ENCODE measurements around the gene CBR1. TPM values are rescaled to one million over a fixed set of nuclear protein-coding genes. Genes with fewer than 3 reads are reported as not detected.

Gene CBR1
- total and polyA plus RNA-seq, 9 of the 15 experiments (the other 6 are each of a cell fraction or from before 2014, with no cell fraction given), result 2.5 to 33.8 (median 15.1) TPM

GRCh38 chr21:36044056-36044455 lies 25.8 kb upstream of the CBR1 start:
- Histone ChIP-seq H3K4me1 (replicated peaks in 1 of 2; ENCODE audit: control insufficient read depth in 2 of 2, insufficient read depth in 2 of 2, low read length in 2 of 2) (no peaks in the 10 kb centered on the region), H3K27ac (ENCODE audit: extremely low read depth, low read depth, low read length) (no peak overlapping the region), H3K9me3 (replicated peaks; ENCODE audit: control insufficient read depth, insufficient read depth, low read depth, low read length) (no peaks in the 10 kb centered on the region), H4K20me1 (replicated peaks; ENCODE audit: control insufficient read depth, insufficient read depth, low read length) (no peaks in the 10 kb centered on the region), H3K4me2 (ENCODE audit: insufficient read depth, low read length) (no peak overlapping the region), H2AFZ (ENCODE audit: low read depth, low read length) (no peak overlapping the region), H3K36me3 (ENCODE audit: control insufficient read depth, insufficient read depth, low read length) (peaks cover 86% of the 10 kb centered on the region), H3K9ac (ENCODE audit: insufficient read depth in 1 of 2, low read depth in 2 of 2, low read length in 2 of 2) (no peak overlapping the region), H3K79me2 (ENCODE audit: control insufficient read depth, insufficient read depth, low read length) (no peaks in the 10 kb centered on the region), H3K9me1 (ENCODE audit: control insufficient read depth, insufficient read depth, low read length) (no peaks in the 10 kb centered on the region), H3K4me3 (no peak overlapping the region), H3K27me3 (ENCODE audit: control insufficient read depth in 2 of 2, insufficient read depth in 2 of 2, low read length in 2 of 2) (no peaks in the 10 kb centered on the region)
- 88% methylated on average over 10 of the region's 10 CpGs for WGBS (ENCODE audit: insufficient coverage, low coverage, missing lambda C conversion rate)
- FAIRE-seq (no peak), DNase-seq (ENCODE audit: extremely low read depth in 1 of 4, low spot score in 3 of 4) (no peak), ATAC-seq (no peak)
- ChIA-PET POLR2A (no interaction called here), CTCF (ENCODE audit: low intra/inter-chr PET ratio) (no interaction called here)
- in situ Hi-C loops (cut with MboI), result no loop called here
- BruUV-seq (replicated peaks), result no TSS peak
- intact Hi-C loops (cut with micrococcal nuclease), result no loop called here
- no peak for TF ChIP-seq THRAP3 (IDR thresholded peaks at IDR 0.05; ENCODE audit: borderline replicate concordance)
- no peak for TF ChIP-seq ETS2 (tag; IDR thresholded peaks at IDR 0.05; ENCODE audit: borderline replicate concordance, poor library complexity, severe bottlenecking)
- no peak for TF ChIP-seq NFE2 (IDR thresholded peaks at IDR 0.05; ENCODE audit: low read depth)
- TF ChIP-seq ZBTB49 (CRISPR knock-in tag; IDR thresholded peaks at IDR 0.05; ENCODE audit: borderline replicate concordance), result no peak
- TF ChIP-seq BCLAF1 (IDR thresholded peaks at IDR 0.05; ENCODE audit: borderline replicate concordance in 1 of 2, control insufficient read depth in 1 of 2, low read depth in 2 of 2, low read length in 1 of 2), result no peak
- no peak for TF ChIP-seq MAFK (IDR thresholded peaks at IDR 0.05; ENCODE audit: low read length)
- no peak for TF ChIP-seq ELF4 (CRISPR knock-in tag; IDR thresholded peaks at IDR 0.05)
- no peak for TF ChIP-seq ZNF407 (IDR thresholded peaks at IDR 0.05; ENCODE audit: low read depth)
- no peak for TF ChIP-seq ZNF695 (CRISPR knock-in tag; IDR thresholded peaks at IDR 0.05)

Measured in K562 (cell line).